Fibroblast of mammary gland (primary cell): ENCODE measurements around the gene CMTM7.

Experiments
- DNase-seq: peaks from one replicate; pipeline ENCODE4 v3.0.0-alpha.2; 2010; ENCODE audit warnings: low read depth
- H3K4me3 ChIP-seq: 2 replicates; pipeline ENCODE4 v1.5.1; 2011; ENCODE audit warnings: low read depth, mild to moderate bottlenecking, low read length, moderate library complexity; ENCODE audit not compliant: control insufficient read depth
- TF ChIP-seq, protein P1 (sequence below): conservative IDR thresholded peaks from 2 replicates; pipeline ENCODE4 v1.5.1; 2011; ENCODE audit warnings: low read depth, low read length, inconsistent platforms; ENCODE audit not compliant: control insufficient read depth, insufficient read depth

The CMTM7 gene

DNA sequence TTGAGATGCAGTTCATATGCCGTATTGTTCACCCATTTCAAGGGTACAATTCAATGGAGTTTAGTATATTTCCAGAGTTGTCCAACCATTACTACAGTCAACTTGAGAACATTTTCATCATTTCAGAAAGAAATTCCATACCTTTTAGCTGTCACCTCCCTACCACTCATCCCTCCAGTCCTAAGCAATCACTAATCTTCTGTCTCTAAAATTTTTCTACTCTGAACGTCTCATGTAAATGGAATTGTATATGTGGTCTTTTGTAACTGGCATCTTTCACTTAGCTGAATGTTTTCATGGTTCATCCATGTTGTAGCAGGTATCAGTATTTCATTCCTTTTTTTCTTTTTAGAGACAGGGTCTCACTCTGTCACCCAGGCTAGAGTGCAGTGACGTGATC is 51.1 kb downstream of the CMTM7 start:
- TF ChIP-seq, protein P1, sequence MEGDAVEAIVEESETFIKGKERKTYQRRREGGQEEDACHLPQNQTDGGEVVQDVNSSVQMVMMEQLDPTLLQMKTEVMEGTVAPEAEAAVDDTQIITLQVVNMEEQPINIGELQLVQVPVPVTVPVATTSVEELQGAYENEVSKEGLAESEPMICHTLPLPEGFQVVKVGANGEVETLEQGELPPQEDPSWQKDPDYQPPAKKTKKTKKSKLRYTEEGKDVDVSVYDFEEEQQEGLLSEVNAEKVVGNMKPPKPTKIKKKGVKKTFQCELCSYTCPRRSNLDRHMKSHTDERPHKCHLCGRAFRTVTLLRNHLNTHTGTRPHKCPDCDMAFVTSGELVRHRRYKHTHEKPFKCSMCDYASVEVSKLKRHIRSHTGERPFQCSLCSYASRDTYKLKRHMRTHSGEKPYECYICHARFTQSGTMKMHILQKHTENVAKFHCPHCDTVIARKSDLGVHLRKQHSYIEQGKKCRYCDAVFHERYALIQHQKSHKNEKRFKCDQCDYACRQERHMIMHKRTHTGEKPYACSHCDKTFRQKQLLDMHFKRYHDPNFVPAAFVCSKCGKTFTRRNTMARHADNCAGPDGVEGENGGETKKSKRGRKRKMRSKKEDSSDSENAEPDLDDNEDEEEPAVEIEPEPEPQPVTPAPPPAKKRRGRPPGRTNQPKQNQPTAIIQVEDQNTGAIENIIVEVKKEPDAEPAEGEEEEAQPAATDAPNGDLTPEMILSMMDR, result no peak
- no peak overlapping the region for H3K4me3 ChIP-seq
- peak; percentile 28 for DNase-seq

DNA sequence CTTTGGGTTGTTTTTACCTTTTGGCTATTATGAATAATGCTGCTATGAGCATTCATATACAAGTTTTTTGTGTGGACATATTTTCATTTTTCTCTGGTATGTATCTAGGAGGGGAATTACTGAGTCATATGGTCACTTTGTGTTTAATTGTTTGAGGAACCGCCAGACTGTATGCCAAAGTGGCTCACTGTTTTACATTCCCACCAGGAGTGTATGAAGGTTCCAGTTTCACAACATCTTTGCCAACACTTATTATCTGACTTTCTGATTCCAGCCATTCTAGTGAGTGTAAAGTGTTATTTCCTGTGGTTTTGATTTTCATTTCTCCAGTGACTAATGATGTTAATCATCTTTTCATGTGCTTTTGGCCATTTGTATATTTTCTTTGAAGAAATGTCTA is 51.8 kb downstream of the CMTM7 start:
- DNase-seq, result peak; percentile 62
- TF ChIP-seq, protein P1, result no peak
- no peak overlapping the region for H3K4me3 ChIP-seq

- DNase-seq, result no peak
- TF ChIP-seq, protein P1, result no peak
- no peak overlapping the region for H3K4me3 ChIP-seq
These were observed 56.3 kb downstream of the CMTM7 start for GRCh38 chr3:32447865-32448400.

DNA sequence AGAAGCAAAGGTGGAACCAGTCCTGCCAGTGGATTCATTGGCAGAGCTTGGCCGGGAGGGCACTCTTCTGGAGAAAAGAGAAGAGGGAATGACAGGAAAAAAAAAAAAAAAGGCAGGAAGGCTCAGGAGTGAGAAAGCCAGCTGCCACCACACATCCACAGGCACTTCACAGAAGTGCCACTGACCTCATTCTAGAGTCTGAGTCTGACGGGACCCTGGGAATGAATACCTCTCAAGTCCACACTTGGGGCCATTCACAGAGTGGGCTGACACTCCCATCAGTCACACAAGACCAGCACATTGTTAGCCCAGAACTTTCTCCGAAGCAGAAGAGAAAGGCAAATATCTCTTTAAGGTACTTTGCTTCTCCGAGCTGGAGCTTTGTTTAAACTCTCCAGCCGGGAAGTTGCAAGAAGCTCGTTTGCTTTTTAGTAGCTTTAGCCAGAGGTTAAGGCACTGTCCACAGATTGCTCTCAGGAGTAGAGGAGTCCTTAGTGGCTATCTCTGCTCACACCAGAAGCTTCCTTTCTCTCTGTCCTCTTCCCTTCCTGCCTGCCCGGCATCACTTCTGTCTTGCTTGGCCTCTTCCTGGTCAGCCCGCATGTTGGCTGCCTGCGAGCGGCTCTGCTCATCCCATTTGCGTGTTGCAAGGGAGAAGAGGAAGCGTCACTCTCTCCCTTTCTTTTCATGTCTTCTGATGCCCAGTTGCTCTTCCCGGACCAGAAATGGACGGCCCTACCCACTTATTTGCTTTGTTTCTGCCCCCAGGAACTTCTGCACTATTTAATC is 57.2 kb downstream of the CMTM7 start:
- TF ChIP-seq, protein P1, result no peak
- no peak for DNase-seq
- H3K4me3 ChIP-seq, result no peak overlapping the region

GRCh38 chr3:32449691-32450090 is 58.0 kb downstream of the CMTM7 start:
- H3K4me3 ChIP-seq, result no peak overlapping the region
- DNase-seq, result no peak
- TF ChIP-seq, protein P1, result no peak

- TF ChIP-seq, protein P1, result no peak
- no peak for DNase-seq
- no peak overlapping the region for H3K4me3 ChIP-seq
These were observed 58.8 kb downstream of the CMTM7 start for GRCh38 chr3:32450426-32450825.
